Hepatocyte (in vitro differentiated cells): ENCODE data around the gene INTS11. TPM values are rescaled to one million over a fixed set of nuclear protein-coding genes. Genes with fewer than 3 reads are reported as not detected.
"Not testable (repeated sequence)": the region's sequence is repeated elsewhere in the genome, so short reads cannot be mapped to it uniquely, and the experiment has no call there.

Experiments used
- DNase-seq: peaks from one replicate; pipeline ENCODE4 v3.0.0-alpha.2; 2016; ENCODE audit warnings: low spot score
- H2AFZ ChIP-seq: fragments of 200-600 bp; sonication (generic); 2 replicates; pipeline ENCODE4 v1.6.0; 2016; ENCODE audit warnings: antibody characterized with exemption, mild to moderate bottlenecking
- H3K27ac ChIP-seq: fragments of 200-600 bp; sonication (generic); 2 replicates; pipeline ENCODE4 v1.5.1; 2016; ENCODE audit warnings: mild to moderate bottlenecking
- H3K27me3 ChIP-seq: fragments of 200-600 bp; sonication (generic); 2 replicates; pipeline ENCODE4 v1.6.1; 2016
- H3K36me3 ChIP-seq: fragments of 200-600 bp; sonication (generic); replicated peaks from 2 replicates; pipeline ENCODE4 v1.5.1; 2016; ENCODE audit warnings: low read depth; ENCODE audit not compliant: insufficient read depth
- H3K4me1 ChIP-seq: fragments of 200-600 bp; sonication (generic); 2 replicates; pipeline ENCODE4 v1.5.1; 2016; ENCODE audit warnings: mild to moderate bottlenecking, moderate library complexity; ENCODE audit not compliant: insufficient read depth
- H3K4me2 ChIP-seq: fragments of 200-600 bp; sonication (generic); 2 replicates; pipeline ENCODE4 v1.6.0; 2016
- H3K4me3 ChIP-seq: fragments of 200-600 bp; sonication (generic); 2 replicates; pipeline ENCODE4 v1.5.1; 2016; ENCODE audit warnings: mild to moderate bottlenecking
- H3K79me2 ChIP-seq: fragments of 200-600 bp; sonication (generic); 2 replicates; pipeline ENCODE4 v1.6.0; 2017; ENCODE audit warnings: mild to moderate bottlenecking
- H3K9me2 ChIP-seq: fragments of 200-600 bp; sonication (generic); replicated peaks from 2 replicates; pipeline ENCODE4 v1.6.0; 2017; ENCODE audit warnings: mild to moderate bottlenecking; ENCODE audit not compliant: insufficient read depth
- H3K9me3 ChIP-seq: fragments of 200-600 bp; sonication (generic); 2 replicates; pipeline ENCODE4 v1.5.1; 2016; ENCODE audit warnings: low read depth, mild to moderate bottlenecking
- H4K20me1 ChIP-seq: fragments of 200-600 bp; sonication (generic); 2 replicates; pipeline ENCODE4 v1.6.0; 2016; ENCODE audit warnings: mild to moderate bottlenecking; ENCODE audit not compliant: insufficient read depth, poor library complexity, severe bottlenecking
- EZH2 ChIP-seq: fragments of 200-600 bp; sonication (generic); IDR thresholded peaks from 2 replicates; pipeline ENCODE4 v1.6.1; 2016; ENCODE audit warnings: antibody characterized with exemption, mild to moderate bottlenecking, borderline replicate concordance
- EZH2phosphoT487 ChIP-seq: fragments of 200-600 bp; sonication (generic); IDR thresholded peaks from one replicate; pipeline ENCODE4 v1.6.1; 2018; ENCODE audit warnings: antibody characterized with exemption, mild to moderate bottlenecking, low read depth, moderate library complexity; ENCODE audit not compliant: unreplicated experiment, severe bottlenecking
- WGBS: methylation state at CpG from one replicate; pipeline ENCODE4 v1.1.6; 2016; ENCODE audit warnings: low lambda C conversion rate; ENCODE audit errors: missing lambda C conversion rate; 5-methylcytosine and 5-hydroxymethylcytosine counted together
- polyA plus RNA-seq: library from polyadenylated mRNA; unstranded; fragments of >200 nt; fragmentation: Nextera tagmentation; extraction: Ambion mirVana; gene quantifications from 2 replicates; pipeline ENCODE4 v1.2.1, GENCODE V29; 2016
- total RNA-seq: library from RNA; depleted of rRNA; stranded (reverse); fragments of >200 nt; gene quantifications from 2 replicates; pipeline ENCODE4 v1.2.3, GENCODE V29; 2014
- TF ChIP-seq, protein P1 (sequence below): fragments of 200-600 bp; sonication (generic); IDR thresholded peaks from 2 replicates; pipeline ENCODE4 v1.5.1; 2016; ENCODE audit warnings: antibody characterized with exemption, mild to moderate bottlenecking; ENCODE audit not compliant: poor library complexity

INTS11 gene
- total and polyA plus RNA-seq, 2 experiments from 2014 or later: 80.4 to 80.6 TPM

DNA sequence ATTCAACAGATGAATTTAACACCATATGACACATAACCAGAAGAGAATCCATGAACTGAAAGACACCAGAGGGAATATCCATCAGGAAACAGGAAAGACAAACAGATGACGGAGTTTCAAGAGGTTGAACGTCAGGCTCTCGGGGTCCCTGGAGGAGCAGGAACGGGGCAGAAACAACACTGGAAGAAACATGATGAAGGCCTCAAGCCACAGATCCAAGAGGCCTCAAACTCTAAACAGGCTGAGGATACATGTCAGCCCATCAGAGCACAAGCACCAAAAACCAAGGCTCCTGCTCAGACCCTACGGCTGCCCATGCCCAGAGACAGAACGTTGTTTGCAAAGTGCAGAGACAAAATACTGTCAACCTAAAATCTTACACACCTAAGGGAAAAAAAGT, 7.0 kb downstream of the INTS11 start:
- peaks cover 63% of the 10 kb centered on the region for H3K79me2 ChIP-seq

DNA sequence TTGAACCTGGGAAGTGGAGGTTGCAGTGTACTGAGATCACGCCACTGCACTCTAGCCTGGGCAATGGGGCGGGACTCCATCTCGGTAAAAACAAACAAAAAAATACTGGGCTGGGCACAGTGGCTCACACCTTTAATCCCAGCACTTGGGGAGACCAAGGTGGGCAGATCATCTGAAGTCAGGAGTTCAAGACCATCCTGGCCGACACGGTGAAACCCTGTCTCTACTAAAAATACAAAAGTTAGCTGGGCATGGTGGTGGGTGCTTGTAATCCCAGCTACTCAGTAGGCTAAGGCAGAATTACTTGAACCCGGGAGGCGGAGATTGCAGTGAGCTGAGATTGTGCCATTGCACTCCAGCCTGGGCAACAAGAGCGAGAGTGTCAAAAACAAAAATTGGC, 8.3 kb downstream of the INTS11 start:
- not testable (repeated sequence) for DNase-seq, H3K4me2 ChIP-seq, H3K36me3 ChIP-seq, H3K4me3 ChIP-seq, H3K4me1 ChIP-seq, H3K9me2 ChIP-seq, H4K20me1 ChIP-seq, H3K27me3 ChIP-seq, H2AFZ ChIP-seq, H3K27ac ChIP-seq, H3K9me3 ChIP-seq
- peaks cover 51% of the 10 kb centered on the region for H3K79me2 ChIP-seq
- 91% methylated on average over 8 of the region's 8 CpGs for WGBS

More for the DNA sequence above, 7.0 kb downstream of the INTS11 start:
- no peak overlapping the region for H2AFZ ChIP-seq
- H3K9me3 ChIP-seq: no peaks in the 10 kb centered on the region
- no peak overlapping the region for H3K4me2 ChIP-seq
- H3K27me3 ChIP-seq: no peaks in the 10 kb centered on the region
- TF ChIP-seq EZH2: no peak
- TF ChIP-seq EZH2phosphoT487: no peak
- TF ChIP-seq, protein P1, sequence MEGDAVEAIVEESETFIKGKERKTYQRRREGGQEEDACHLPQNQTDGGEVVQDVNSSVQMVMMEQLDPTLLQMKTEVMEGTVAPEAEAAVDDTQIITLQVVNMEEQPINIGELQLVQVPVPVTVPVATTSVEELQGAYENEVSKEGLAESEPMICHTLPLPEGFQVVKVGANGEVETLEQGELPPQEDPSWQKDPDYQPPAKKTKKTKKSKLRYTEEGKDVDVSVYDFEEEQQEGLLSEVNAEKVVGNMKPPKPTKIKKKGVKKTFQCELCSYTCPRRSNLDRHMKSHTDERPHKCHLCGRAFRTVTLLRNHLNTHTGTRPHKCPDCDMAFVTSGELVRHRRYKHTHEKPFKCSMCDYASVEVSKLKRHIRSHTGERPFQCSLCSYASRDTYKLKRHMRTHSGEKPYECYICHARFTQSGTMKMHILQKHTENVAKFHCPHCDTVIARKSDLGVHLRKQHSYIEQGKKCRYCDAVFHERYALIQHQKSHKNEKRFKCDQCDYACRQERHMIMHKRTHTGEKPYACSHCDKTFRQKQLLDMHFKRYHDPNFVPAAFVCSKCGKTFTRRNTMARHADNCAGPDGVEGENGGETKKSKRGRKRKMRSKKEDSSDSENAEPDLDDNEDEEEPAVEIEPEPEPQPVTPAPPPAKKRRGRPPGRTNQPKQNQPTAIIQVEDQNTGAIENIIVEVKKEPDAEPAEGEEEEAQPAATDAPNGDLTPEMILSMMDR: no peak
- DNase-seq: no peak
- 90% methylated on average over 6 of the region's 6 CpGs for WGBS
- no peaks in the 10 kb centered on the region for H3K9me2 ChIP-seq
- H3K4me1 ChIP-seq: peaks cover 6% of the 10 kb centered on the region
- H3K4me3 ChIP-seq: no peak overlapping the region
- H3K27ac ChIP-seq: peak overlapping the region; percentile 64
- H4K20me1 ChIP-seq: peaks cover 10% of the 10 kb centered on the region
- no peaks in the 10 kb centered on the region for H3K36me3 ChIP-seq

DNA sequence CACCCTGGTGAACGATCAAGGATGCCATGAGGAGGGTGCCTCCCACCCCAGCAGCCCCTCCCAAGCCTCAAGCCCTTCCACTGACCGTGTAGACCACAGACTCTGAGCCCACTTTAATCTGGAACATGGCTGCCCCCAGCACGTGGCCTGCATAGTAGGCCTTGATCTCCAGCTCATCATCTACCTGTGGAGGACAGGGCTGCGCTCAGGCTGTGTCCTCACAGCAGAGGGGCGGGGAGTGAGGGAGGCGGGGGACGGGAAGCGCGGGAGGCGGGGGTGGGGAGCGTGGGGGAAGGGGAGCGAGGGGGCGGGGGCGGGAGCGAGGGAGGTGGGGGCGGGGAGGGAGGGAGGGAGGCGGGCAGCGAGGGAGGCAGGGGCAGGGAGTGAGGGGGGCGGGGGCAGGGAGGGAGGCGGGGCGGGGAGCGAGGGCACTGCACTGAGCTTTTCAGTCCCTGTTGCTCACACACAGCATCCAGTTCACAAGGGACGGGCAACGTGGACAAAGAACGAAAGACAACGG, 9.0 kb downstream of the INTS11 start:
- Histone ChIP-seq H3K4me1 (peaks cover 6% of the 10 kb centered on the region), H2AFZ (no peak overlapping the region), H3K9me3 (no peaks in the 10 kb centered on the region), H3K9me2 (no peaks in the 10 kb centered on the region), H4K20me1 (peaks cover 4% of the 10 kb centered on the region), H3K36me3 (no peaks in the 10 kb centered on the region), H3K79me2 (peaks cover 44% of the 10 kb centered on the region), H3K27ac (no peak overlapping the region), H3K4me3 (no peak overlapping the region), H3K27me3 (no peaks in the 10 kb centered on the region), H3K4me2 (no peak overlapping the region)
- no peak for DNase-seq
- 47% methylated on average over 9 of the region's 26 CpGs for WGBS
- no peak for TF ChIP-seq EZH2
- no peak for TF ChIP-seq EZH2phosphoT487
- TF ChIP-seq, protein P1: no peak

DNA sequence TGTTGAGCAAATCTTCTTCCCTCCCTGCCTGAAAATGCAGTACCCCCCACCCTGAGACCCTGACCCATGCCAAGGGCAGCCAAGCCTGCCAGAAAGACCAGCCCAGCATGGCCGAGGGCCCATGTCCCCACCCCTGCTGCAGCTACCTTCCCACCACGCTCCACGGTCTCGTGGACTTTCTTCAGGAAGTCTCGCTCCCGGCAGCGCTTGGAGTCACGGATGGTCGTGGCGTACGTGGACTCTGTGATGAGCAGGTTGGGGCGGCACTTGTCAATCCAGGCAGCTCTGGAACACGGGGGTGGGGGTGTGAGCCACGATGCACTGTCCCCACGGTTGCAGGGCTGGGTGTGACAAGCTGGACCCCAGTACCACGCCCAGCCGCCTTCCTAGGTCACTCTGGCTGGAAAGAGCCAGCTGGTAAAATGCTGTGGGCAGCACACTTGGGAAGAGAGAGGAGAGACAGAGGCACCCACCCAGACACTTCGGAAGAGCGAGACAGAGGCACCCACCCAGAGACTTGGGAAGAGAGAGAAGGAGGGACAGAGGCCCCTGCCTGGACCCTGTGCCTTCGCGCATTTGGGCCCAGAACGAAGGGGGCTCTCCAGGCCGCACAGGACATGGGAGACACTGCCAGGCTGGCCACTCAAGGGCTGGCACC, 9.7 kb downstream of the INTS11 start:
- no peak for TF ChIP-seq EZH2phosphoT487
- Histone ChIP-seq H3K27me3 (no peaks in the 10 kb centered on the region), H3K79me2 (peaks cover 44% of the 10 kb centered on the region), H3K4me3 (no peak overlapping the region), H3K4me1 (peaks cover 9% of the 10 kb centered on the region), H3K9me3 (no peaks in the 10 kb centered on the region), H4K20me1 (peaks cover 4% of the 10 kb centered on the region), H3K27ac (no peak overlapping the region), H2AFZ (no peak overlapping the region), H3K36me3 (no peaks in the 10 kb centered on the region), H3K9me2 (no peaks in the 10 kb centered on the region), H3K4me2 (no peak overlapping the region)
- 98% methylated on average over 21 of the region's 23 CpGs for WGBS
- no peak for DNase-seq
